Astrocyte (in vitro differentiated cells and primary cell): Measurements from ENCODE around the gene SFRP2. TPM values are rescaled to one million over a fixed set of nuclear protein-coding genes. Genes with fewer than 3 reads are reported as not detected.

Experiments used
- DNase-seq: peaks from one replicate; pipeline ENCODE4 v3.0.0-alpha.2; 2010; ENCODE audit warnings: low read depth
- FAIRE-seq: peaks from 2 replicates; lab custom pipeline; 2011; peaks lifted over from hg19 to GRCh38; lab: Jason Lieb, UNC
- H2AFZ ChIP-seq: 2 replicates; pipeline ENCODE4 v1.6.0; 2012; ENCODE audit warnings: low read depth, low read length, inconsistent platforms
- H3K27ac ChIP-seq: 2 replicates; pipeline ENCODE4 v1.5.1; 2011; ENCODE audit warnings: low read depth, low read length, inconsistent platforms
- H3K27me3 ChIP-seq: 2 replicates; pipeline ENCODE4 v1.6.0; 2011; ENCODE audit warnings: low read length, inconsistent platforms; ENCODE audit not compliant: insufficient read depth
- H3K36me3 ChIP-seq: 2 replicates; pipeline ENCODE4 v1.5.1; 2011; ENCODE audit warnings: low read length, inconsistent platforms; ENCODE audit not compliant: insufficient read depth
- H3K4me1 ChIP-seq: 2 replicates; pipeline ENCODE4 v1.5.1; 2011; ENCODE audit warnings: low read length, inconsistent platforms; ENCODE audit not compliant: insufficient read depth
- H3K4me2 ChIP-seq: 2 replicates; pipeline ENCODE4 v1.6.0; 2012; ENCODE audit warnings: low read length, inconsistent platforms
- H3K4me3 ChIP-seq: 2 replicates; pipeline ENCODE4 v1.5.1; 2011; ENCODE audit warnings: low read depth, mild to moderate bottlenecking, low read length, inconsistent platforms; ENCODE audit not compliant: insufficient read depth
- H3K79me2 ChIP-seq: 2 replicates; pipeline ENCODE4 v1.6.0; 2012; ENCODE audit warnings: mild to moderate bottlenecking, low read length, inconsistent platforms; ENCODE audit not compliant: insufficient read depth
- H3K9ac ChIP-seq: 2 replicates; pipeline ENCODE4 v1.6.0; 2012; ENCODE audit warnings: mild to moderate bottlenecking, low read length, inconsistent platforms
- H3K9me3 ChIP-seq: 2 replicates; pipeline ENCODE4 v1.5.1; 2012; ENCODE audit warnings: low read depth, mild to moderate bottlenecking, low read length, inconsistent platforms; ENCODE audit not compliant: insufficient read depth
- H4K20me1 ChIP-seq: 2 replicates; pipeline ENCODE4 v1.6.0; 2012; ENCODE audit warnings: low read length, inconsistent platforms; ENCODE audit not compliant: insufficient read depth
- H3K27ac Mint-ChIP-seq: one replicate; pipeline ENCODE4 v1.8.0; 2021; ENCODE audit warnings: mild to moderate bottlenecking, mixed read lengths; ENCODE audit not compliant: unreplicated experiment
- H3K27me3 Mint-ChIP-seq: one replicate; pipeline ENCODE4 v1.8.0; 2021; ENCODE audit warnings: low read depth, mixed read lengths; ENCODE audit not compliant: unreplicated experiment
- H3K36me3 Mint-ChIP-seq: one replicate; pipeline ENCODE4 v1.8.0; 2021; ENCODE audit warnings: low read depth, mixed read lengths; ENCODE audit not compliant: unreplicated experiment
- H3K4me1 Mint-ChIP-seq: one replicate; pipeline ENCODE4 v1.8.0; 2021; ENCODE audit warnings: low read depth, mixed read lengths; ENCODE audit not compliant: unreplicated experiment
- H3K4me3 Mint-ChIP-seq: one replicate; pipeline ENCODE4 v1.8.0; 2021; ENCODE audit warnings: mild to moderate bottlenecking, moderate library complexity, mixed read lengths; ENCODE audit not compliant: unreplicated experiment
- H3K9me3 Mint-ChIP-seq: one replicate; pipeline ENCODE4 v1.8.0; 2021; ENCODE audit warnings: mild to moderate bottlenecking, mixed read lengths; ENCODE audit not compliant: unreplicated experiment
- CTCF ChIP-seq: IDR thresholded peaks from 2 replicates; pipeline ENCODE4 v1.5.1; 2011; ENCODE audit warnings: low read depth, mild to moderate bottlenecking, inconsistent platforms, low read length, moderate library complexity; ENCODE audit not compliant: insufficient read depth
- EZH2 ChIP-seq: IDR thresholded peaks from 2 replicates; pipeline ENCODE4 v1.6.1; 2012; ENCODE audit warnings: mild to moderate bottlenecking, low read length, inconsistent platforms; ENCODE audit not compliant: insufficient read depth
- total RNA-seq: library from RNA; stranded (reverse); gene quantifications from 2 replicates; pipeline ENCODE4 v1.2.1, GENCODE V29; 2021

Gene SFRP2
- total RNA-seq, 1 donor from 2014 or later = 92.8 TPM

- Histone ChIP-seq H2AFZ (no peak overlapping the region), H3K4me3 (no peak overlapping the region), H3K27me3 (no peaks in the 10 kb centered on the region), H3K79me2 (no peaks in the 10 kb centered on the region), H3K9ac (no peak overlapping the region), H3K9me3 (no peaks in the 10 kb centered on the region), H3K27ac (no peak overlapping the region), H4K20me1 (no peaks in the 10 kb centered on the region), H3K4me1 (no peaks in the 10 kb centered on the region), H3K4me2 (no peak overlapping the region), H3K36me3 (no peaks in the 10 kb centered on the region)
- Mint-ChIP-seq H3K36me3 (no peaks in the 10 kb centered on the region), H3K9me3 (no peaks in the 10 kb centered on the region), H3K27ac (no peak overlapping the region), H3K27me3 (no peaks in the 10 kb centered on the region), H3K4me1 (no peaks in the 10 kb centered on the region), H3K4me3 (no peak overlapping the region)
- TF ChIP-seq EZH2 (no peak), CTCF (no peak)
- no peak for FAIRE-seq
- DNase-seq = no peak
Measured at GRCh38 chr4:153834901-153835300, 46.0 kb upstream of the SFRP2 start.

- no peaks in the 10 kb centered on the region for H3K36me3 Mint-ChIP-seq
- H3K4me1 ChIP-seq = no peaks in the 10 kb centered on the region
- H3K9me3 ChIP-seq = no peaks in the 10 kb centered on the region
- H3K36me3 ChIP-seq = no peaks in the 10 kb centered on the region
- H4K20me1 ChIP-seq = no peaks in the 10 kb centered on the region
- no peak overlapping the region for H2AFZ ChIP-seq
- H3K27ac ChIP-seq = no peak overlapping the region
- TF ChIP-seq EZH2 (no peak), CTCF (no peak)
- no peaks in the 10 kb centered on the region for H3K79me2 ChIP-seq
- H3K27me3 Mint-ChIP-seq = peaks cover 3% of the 10 kb centered on the region
- H3K4me2 ChIP-seq = no peak overlapping the region
- H3K4me1 Mint-ChIP-seq = no peaks in the 10 kb centered on the region
- no peak for FAIRE-seq
- no peaks in the 10 kb centered on the region for H3K27me3 ChIP-seq
- no peak overlapping the region for H3K9ac ChIP-seq
- DNase-seq = no peak
- no peak overlapping the region for H3K4me3 Mint-ChIP-seq
- no peaks in the 10 kb centered on the region for H3K9me3 Mint-ChIP-seq
- H3K27ac Mint-ChIP-seq = no peak overlapping the region
- H3K4me3 ChIP-seq = no peak overlapping the region
Measured at GRCh38 chr4:153832720-153833287, 43.9 kb upstream of the SFRP2 start.

GRCh38 chr4:153832054-153832453 lies 43.2 kb upstream of the SFRP2 start:
- FAIRE-seq = no peak
- Histone ChIP-seq H4K20me1 (no peaks in the 10 kb centered on the region), H3K27ac (no peak overlapping the region), H3K4me2 (no peak overlapping the region), H3K36me3 (no peaks in the 10 kb centered on the region), H3K9ac (no peak overlapping the region), H3K79me2 (no peaks in the 10 kb centered on the region), H3K4me1 (no peaks in the 10 kb centered on the region), H3K27me3 (no peaks in the 10 kb centered on the region), H3K4me3 (no peak overlapping the region), H3K9me3 (no peaks in the 10 kb centered on the region), H2AFZ (no peak overlapping the region)
- H3K27ac Mint-ChIP-seq = no peak overlapping the region
- no peak overlapping the region for H3K4me3 Mint-ChIP-seq
- DNase-seq = no peak
- no peaks in the 10 kb centered on the region for H3K36me3 Mint-ChIP-seq
- H3K9me3 Mint-ChIP-seq = peaks cover 2% of the 10 kb centered on the region
- H3K27me3 Mint-ChIP-seq = peaks cover 3% of the 10 kb centered on the region
- no peaks in the 10 kb centered on the region for H3K4me1 Mint-ChIP-seq
- no peak for TF ChIP-seq CTCF
- no peak for TF ChIP-seq EZH2
